ENCODE data around the gene ACSF2.
A peak's percentile ranks its signal among the peaks of the same experiment; 100 is the strongest.
"Not testable (repeated sequence)": the region's sequence is repeated elsewhere in the genome, so short reads cannot be mapped to it uniquely, and the experiment has no call there.

ACSF2 gene, protein sequence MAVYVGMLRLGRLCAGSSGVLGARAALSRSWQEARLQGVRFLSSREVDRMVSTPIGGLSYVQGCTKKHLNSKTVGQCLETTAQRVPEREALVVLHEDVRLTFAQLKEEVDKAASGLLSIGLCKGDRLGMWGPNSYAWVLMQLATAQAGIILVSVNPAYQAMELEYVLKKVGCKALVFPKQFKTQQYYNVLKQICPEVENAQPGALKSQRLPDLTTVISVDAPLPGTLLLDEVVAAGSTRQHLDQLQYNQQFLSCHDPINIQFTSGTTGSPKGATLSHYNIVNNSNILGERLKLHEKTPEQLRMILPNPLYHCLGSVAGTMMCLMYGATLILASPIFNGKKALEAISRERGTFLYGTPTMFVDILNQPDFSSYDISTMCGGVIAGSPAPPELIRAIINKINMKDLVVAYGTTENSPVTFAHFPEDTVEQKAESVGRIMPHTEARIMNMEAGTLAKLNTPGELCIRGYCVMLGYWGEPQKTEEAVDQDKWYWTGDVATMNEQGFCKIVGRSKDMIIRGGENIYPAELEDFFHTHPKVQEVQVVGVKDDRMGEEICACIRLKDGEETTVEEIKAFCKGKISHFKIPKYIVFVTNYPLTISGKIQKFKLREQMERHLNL

DNA sequence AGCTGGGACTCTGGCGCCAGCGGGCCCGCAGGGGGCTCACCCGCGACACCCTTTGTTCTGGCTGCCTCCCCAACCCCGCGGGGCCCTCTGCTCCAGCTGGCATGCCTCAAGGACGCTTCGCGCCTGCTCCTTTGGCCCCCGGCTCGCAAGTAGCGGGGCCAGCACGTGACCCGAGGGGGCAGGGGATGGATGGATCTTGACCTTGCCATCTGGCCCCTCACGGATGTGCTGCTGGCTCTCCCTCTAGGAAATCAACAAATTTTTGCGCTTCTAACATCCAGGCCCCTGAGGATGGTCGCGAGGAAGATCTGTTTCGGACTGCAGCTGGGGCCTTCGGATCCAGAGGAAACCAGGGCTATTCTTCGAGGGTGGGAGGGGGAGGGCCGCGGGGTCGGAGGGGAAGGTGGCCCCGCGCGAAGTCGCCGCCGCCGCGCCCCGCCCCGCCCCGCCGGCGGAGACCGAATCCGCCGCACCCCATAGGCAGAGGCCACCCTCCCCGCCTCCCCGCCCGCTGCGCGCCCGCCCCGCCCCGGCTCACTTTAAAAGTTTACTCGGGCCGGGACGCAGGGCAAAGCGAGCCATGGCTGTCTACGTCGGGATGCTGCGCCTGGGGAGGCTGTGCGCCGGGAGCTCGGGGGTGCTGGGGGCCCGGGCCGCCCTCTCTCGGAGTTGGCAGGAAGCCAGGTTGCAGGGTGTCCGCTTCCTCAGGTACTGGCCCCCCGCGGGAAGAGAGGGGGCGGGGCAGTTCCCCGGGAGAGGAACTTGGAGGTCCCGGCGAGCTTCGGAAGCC, at the start of gene ACSF2:
TSS of gene ACSF2 (plus strand) at position 537 of the 790 bp plus-strand sequence. CDS start at position 581, 44 bp downstream.
- DNase-seq (ENCODE audit: low spot score): peak; percentile 89

DNA sequence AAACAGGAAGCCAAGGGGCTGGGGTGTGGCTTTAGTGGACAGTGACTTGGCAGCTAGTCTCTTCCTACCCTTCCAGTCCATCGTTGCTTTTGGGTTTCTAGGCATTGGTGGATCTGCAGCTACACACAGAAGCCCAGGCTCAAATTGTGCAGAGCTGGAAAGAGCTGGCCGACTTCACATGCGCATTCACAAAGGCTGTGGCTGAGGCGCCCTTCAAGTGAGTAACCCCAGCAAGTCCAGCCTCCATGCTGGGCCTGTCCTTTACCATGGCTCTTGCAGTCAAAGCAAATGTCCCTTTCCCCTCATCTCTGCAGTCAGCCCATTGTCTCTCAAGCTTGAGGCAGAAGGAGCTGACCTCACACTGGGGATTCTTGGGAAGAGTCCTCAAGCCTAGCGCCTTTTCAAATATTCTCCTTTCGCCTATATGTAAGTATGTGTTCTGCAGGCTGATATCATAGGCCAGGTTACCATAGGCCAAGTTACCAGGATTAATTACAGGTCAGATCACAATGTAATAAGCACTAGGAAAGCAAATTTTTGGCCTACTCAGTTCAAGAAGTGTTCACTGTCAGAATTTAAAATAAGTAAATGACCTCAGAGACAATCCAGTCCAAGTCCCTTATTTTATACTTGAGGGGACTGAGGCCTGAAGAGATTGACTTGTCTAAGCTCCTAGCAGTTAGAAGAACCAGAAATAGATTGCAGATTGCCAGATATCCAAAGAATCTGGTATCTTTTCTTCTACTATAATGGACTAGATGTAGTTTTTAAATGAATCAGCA, 46.5 kb upstream of the ACSF2 start:
- no peak for DNase-seq (ENCODE audit: low spot score)

DNA sequence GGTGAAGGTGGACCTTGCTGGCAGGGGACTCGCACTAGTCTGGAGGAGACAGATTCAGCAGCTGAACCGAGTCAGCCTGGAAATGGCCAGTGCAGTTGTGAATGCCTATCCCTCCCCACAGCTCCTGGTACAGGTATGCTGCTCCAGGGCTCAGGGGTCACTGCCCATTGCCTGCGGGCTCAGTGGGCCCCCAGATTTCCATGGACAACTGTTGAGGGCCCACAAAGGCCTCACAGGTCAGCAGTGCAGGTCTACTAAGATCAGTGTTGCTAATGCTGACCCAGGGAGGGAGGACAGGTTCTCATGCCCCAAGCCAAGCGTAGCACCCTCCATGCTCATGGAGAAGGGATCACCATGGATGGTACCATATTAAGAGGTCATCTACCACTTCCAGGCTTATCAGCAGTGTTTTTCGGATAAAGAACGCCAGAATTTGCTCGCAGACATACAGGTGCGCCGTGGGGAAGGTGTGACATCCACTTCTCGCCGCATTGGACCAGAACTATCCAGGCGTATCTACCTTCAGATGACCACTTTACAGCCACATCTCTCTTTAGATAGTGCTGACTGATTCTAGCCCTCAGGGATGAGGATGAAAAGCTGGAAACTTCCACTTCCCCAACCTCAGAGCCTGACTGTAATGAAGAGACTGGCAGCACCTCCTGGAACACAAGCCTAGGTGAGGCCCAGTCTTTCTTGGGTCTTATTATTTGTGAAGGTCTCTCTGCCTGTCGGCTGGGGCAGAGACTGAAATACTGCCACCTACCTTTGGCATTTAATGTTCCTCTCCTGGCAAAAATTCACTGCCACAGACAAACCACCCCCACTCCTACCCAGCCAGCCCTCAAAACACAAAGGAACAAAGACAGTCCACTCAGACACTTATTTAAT, 45.4 kb upstream of the ACSF2 start:
- DNase-seq (ENCODE audit: low spot score): no peak

DNA sequence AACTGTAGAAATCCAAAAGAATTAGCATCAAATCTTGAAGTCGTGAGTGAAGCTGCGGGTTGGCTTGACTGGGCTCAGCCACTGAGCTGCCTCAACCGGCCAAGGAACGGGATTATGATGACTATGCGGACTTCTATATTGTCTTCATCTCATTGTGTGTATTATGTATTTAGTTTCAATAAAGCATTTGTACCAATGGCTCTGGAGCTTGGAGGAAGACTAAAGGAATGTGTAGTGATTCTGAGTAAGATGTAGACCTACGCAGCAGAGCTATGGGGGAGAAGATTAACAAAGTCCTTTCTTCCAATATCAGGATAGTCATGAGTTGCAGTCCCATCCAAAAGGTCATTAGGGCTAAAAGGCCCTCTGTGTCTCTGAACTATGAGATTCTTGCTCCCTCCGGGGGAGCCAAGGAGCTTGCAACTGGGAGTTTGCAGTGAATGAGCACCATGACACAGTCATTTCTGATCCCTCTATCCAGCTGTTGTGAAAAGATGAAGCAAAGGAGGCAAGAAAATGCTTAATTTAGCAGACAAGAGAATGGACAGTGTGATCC, 44.7 kb upstream of the ACSF2 start:
- no peak for DNase-seq (ENCODE audit: low spot score)

DNA sequence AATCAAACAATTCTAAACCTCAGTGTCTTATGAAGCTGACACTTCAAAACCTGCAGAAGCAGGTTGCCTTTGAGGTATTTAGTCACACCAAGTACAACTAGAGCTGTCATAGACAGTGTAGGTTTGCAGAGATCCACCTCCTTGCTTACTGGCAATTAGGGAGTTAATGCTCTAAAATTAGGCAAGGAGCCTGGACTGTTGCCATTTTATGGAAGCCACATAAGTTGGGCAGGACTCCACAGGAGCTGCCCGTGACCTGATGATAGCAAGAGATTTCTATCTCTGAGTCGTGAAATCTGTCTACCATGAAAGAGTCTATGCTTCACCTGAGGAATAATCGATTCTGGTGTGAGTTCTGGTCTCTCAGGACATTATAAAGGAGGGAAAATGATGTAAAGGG, 44.1 kb upstream of the ACSF2 start:
- DNase-seq (ENCODE audit: low spot score): no peak

DNA sequence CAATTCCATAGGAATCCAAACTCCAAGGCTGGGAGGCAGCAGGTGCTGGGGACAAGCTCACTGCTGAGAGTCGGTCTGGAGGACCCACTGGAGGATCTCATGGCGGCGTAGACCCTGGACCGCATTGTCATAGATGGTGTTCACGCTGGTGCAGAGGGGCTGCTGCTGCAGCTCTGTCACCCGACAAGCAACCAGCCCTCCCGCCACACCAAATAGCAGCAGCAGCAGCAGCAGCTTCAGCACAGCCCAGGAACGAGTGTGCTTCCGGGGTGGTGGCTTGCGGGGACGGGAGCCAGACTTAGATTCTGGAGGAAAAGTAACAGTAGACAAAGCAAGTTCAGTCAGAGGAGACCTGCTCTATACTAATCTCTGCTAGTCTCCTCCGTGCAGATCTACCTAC, 43.1 kb upstream of the ACSF2 start:
- DNase-seq (ENCODE audit: low spot score): no peak

DNA sequence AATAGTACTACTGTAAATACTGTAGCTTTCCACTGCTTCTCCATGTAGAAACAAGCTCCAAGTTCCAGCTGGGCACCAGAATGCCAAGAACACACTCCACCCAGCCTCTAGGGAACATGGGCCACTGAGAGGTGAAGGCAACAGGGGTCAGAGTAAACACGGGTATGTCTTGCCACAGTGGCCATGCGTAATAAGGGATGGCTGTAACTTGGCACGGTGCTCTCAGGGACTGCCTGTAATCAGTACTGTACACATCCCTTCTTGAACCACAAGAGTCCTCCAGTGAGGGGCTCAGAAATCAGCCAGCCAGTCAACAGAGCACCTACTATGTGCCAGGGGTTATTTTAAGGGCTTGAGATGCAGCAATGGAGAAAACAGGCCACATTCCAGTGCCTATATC, 39.5 kb upstream of the ACSF2 start:
- DNase-seq (ENCODE audit: low spot score): no peak

DNA sequence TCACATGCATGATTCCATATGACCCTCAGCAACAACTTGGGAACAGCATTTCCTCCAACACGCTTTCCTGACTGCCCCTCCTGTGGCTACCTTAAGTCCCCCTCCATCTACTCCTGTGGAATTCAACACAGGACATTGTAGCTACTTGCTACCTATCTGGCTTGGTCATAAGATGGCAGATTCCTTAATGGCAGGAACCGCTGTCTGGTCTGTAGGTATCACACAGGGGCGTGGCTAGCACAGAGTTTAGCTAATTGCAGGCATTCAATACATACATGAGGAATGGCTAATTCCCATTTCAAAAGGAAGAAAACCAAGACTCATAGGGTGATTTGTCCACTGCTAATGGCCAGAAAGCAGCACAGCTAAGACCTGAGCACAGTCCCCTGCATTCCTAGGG, 37.3 kb upstream of the ACSF2 start:
- DNase-seq (ENCODE audit: low spot score): no peak

DNA sequence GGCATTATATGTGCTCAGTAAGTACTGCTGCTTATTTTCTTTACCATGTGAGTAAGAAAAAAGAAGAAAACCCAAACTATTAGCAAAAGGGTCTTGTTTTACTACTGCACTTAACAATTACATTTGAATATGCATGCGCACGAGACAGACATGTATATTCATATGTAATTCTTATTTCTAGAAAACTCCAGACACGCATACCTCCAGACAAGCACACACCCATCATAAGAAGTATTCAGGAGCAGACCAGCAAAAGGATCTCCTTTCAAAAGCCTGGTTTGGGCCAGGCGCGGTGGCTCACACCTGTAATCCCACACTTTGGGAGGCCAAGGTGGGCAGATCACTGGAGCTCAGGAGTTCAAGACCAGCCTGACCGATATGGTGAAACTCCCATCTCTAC, 36.5 kb upstream of the ACSF2 start:
- DNase-seq (ENCODE audit: low spot score): no peak

DNA sequence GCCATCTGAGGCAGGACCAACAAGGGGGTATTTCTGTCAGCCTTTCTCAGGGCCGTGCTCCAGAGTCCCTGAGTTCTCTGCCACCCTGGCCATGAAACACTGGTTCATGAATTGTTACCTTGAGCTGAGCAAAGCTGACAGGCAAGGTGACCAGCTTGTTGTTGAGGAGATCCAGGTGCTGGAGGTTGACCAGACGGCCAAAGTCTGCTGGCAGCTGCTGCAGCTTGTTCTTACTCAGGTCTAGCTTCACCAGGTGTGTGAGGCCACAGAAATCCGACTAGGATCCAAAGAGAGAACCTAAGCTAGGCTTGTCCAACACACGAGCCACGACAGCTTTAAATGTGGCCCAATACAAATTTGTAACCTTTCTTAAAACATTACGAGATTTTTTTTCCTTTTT, 33.4 kb upstream of the ACSF2 start:
- DNase-seq (ENCODE audit: low spot score): no peak

DNA sequence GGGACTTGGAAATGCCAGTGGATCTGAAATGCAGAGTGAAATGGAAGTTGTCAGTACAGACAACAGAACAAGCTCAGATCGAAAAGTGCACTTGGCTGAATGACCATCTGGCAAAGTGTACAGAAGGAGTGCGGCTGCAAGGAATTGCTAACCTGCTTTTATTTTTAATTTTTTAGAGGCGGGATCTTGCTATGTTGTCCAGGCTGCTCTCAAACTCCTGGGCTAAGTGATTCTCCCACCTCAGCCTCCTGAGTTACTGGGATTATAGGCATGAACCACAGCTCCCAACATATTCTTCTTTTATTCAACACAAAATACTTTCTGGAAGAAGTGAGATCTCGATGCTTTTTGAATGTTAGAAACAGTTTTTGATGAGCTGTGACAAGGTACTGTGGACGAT, 32.3 kb upstream of the ACSF2 start:
- no peak for DNase-seq (ENCODE audit: low spot score)

DNA sequence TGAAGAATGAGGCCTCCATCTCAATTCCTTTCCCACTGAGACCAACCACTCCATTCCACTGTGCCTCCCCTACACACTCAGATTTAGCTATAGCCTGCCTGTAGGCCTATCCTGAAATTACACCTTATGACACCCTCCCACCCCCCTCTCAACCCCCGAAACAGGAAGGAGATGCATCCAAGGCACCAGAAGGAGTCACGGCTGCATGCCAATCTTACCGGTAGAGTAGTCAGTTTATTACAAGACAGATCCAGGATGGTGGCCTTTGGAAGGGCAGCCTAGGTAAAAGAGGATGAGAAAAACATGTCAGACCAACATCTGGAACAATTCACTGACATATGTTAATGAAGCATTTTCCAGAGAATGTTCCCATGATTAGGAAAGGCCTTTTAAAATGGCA, 31.3 kb upstream of the ACSF2 start:
- DNase-seq (ENCODE audit: low spot score): peak; percentile 0

DNA sequence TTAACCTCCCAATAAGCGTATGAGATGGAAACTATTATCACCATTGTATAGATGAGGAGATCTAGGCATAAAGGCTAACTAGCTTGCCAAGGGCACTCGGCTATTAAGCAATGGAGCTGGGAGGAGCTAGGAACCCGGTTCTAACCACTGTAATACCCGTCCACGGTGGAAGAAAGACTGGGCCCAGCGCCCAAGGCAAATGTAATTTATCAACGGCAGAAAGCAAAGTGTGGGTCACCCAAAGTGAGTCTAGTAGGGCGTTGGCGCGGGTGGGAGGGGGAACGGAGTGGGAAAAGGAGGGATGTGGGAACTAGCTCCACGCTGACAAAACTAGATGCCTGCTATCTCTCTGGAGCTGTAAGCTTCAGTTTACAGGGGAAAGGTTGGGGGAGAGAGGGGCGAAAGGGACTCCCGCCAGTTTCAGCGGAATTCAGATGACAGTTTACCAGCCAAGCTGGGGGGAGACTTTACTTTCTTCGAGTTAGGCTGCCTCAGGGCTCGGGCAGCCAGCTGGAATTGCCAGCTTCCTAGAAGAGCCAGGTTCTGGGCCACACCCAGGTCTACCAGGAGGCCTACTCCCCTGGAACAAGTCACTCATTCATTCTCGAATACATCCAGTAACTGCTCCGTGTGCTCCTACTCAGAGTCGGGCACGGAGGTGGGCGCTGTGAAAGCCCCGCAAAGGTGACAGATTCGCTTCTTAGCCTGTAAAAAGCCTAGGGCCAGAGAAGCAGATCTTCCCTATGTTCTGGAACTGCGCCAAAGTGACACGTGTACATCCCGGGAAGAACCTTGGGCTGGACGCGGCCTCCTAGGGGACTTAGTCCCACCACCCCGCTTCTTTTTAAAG, 29.5 kb upstream of the ACSF2 start:
- no peak for DNase-seq (ENCODE audit: low spot score)

DNA sequence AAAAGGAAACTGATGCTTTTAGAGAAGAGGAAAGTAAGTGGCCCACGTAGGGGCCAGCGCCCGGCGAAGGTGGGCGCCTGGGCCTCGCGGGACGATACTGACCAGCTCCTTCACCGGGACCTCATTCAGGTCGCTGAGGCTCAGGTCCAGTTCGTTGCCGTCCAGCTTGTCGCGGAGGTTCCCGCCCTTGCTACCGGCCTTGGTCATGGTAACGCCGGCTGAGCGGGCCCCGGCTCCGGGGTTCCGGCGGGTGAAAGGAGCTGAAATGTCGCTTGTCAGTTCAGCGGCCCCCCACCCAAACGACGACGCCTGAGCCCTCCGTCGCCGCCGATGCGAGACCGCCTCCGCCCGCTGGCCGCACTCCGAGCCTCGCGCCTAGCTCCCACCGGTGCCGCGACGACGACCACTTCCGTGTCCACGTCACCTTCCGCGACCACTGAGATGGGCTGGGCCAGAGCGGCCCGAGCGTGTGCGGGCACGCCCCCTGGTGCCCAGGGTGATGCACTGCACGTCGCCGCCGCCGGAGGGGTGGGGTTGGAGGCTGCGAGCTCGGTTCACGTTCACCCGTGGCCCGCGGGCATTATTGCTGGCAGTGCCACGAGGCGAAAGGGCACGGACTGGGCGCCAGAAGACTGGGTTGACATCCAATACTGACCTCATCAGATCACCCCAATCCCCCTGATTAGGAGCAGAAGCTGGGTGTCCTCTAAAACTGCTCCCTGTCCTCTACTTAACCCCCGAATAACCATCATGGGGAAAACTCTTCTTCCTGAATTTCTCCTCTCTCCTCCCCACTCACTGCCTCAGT, 28.7 kb upstream of the ACSF2 start, which contains the start of gene LRRC59:
TSS of gene LRRC59 (minus strand) at position 413 of the 808 bp plus-strand sequence. CDS start at position 207, 206 bp downstream.
- DNase-seq (ENCODE audit: low spot score): peak; percentile 86

DNA sequence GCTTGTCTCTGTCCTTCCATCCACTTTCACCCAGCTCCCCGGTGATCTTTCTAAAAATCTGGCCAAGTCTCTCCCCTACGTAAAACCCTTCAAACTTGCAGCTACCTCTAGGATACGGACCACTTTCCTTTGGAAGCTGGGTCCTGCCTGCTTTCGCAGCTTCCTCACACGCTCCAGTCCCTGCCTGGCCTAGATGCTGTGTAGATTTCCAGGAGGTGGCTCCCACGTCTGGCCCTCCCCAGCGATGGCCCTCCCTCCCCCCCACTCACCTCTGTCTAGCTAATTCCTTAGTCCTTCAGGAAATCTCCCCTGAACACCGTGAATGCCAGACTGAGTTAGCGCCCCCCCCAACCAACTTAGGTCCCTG, 28.1 kb upstream of the ACSF2 start:
- DNase-seq (ENCODE audit: low spot score): no peak

DNA sequence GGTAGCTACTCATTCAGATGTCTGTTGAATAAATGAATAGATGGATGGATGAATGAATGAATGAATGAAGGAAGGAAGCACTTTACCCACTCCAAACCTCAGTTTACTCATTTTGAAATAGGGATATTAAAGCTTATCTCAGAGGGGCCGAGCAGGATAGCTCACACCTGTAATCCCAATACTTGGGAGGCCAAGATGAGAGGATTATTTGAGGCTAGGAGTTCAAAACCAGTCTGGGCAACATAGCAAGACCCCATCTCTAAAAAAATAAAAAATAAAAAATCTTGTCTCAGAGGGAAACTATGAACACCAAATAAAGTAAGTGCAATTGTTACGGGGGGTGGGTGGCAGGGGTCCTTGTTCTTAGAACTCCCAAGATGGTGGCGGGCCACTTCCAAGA, 27.3 kb upstream of the ACSF2 start:
- not testable (repeated sequence) for DNase-seq (ENCODE audit: low spot score)

DNA sequence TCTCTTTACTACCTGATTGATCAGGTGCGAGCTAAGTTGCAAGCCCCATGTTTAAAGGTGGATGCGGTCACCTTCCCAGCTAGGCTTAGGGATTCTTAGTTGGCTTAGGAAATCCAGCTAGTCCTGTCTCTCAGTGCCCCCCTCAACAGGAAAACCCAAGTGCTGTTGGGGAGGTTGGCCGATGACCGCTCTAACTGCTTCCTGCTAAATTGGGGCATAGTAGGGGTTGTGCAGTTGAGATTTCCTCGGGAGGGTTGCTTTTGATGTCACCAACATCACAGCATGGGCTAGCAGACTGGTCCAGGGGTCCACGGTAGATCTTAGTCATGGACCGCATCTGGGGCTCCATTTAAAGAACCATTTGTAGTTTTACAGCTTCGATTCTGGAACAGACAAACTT, 26.4 kb upstream of the ACSF2 start:
- DNase-seq (ENCODE audit: low spot score): not testable (repeated sequence)

DNA sequence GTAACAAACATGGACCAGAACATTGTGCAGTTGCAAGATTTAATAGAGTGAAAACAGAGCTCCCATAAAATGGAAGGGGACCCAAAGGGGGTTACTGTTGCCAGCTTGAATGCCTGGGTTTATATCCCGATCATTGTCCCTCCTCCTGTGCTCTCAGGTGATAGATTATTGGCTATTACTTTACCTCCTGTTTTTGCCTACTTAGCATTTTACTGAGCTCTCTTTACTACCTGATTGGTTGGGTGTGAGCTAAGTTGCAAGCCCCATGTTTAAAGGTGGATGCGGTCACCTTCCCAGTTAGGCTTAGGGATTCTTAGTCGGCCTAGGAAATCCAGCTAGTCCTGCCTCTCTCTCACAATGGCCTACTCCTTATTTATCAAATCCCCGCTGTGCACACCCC, 20.7 kb upstream of the ACSF2 start:
- not testable (repeated sequence) for DNase-seq (ENCODE audit: low spot score)

DNA sequence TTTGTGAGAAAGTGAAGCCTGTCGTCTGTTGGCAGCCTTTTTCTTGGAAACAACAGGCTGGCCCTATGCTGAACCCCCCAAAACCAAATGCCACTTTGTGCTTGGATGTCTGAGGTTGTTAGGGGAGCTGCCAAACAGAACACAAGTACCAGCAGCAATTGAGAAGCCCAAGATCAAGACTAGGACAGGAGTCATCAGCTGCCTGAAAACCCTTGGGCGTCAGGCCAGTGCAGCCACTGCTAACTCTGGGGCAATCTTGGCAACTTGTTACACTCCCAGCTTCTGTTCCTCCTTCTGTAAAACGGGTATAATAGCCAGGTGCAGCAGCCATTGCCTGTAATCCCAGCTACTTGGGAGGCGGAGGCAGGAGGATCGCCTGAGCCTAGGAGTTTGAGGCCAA, 19.4 kb upstream of the ACSF2 start:
- no peak for DNase-seq (ENCODE audit: low spot score)

All from germinal center (tissue), 1 donor.